Naive thymus-derived CD4-positive, alpha-beta T cell (primary cell): ENCODE data around the gene OR8G5. TPM values are rescaled to one million over a fixed set of nuclear protein-coding genes. Genes with fewer than 3 reads are reported as not detected.
"Not testable (repeated sequence)": the region's sequence is repeated elsewhere in the genome, so short reads cannot be mapped to it uniquely, and the experiment has no call there.

Experiments used
- ATAC-seq: fragments of 150-1000 bp; cut with Tn5 transposase; 2 replicates; pipeline ENCODE4 v1.10.0; 2021; ENCODE audit warnings: mild to moderate bottlenecking, moderate library complexity
- CTCF ChIA-PET: fragments of 350-600 bp; sonication (Branson Sonifier 250); formaldehyde crosslinking; loops from one replicate; lab custom pipeline; 2021; ENCODE audit warnings: antibody characterized with exemption; lab: Charles Lee
- POLR2A ChIA-PET: fragments of 350-600 bp; sonication (Branson Sonifier 250); formaldehyde crosslinking; loops from one replicate; lab custom pipeline; 2021; ENCODE audit warnings: antibody characterized with exemption, inconsistent platforms; lab: Charles Lee
- DNase-seq, 9 donors: peaks; one replicate each; pipeline versions ENCODE4 v3.0.0 to v3.0.0-alpha.2; 2020 to 2022; ENCODE audit warnings: mixed read lengths in 1 of 9
- H3K27ac ChIP-seq: one replicate; pipeline ENCODE4 v1.7.0; 2013; ENCODE audit warnings: mild to moderate bottlenecking, low read depth, low read length, moderate library complexity
- H3K27me3 ChIP-seq, 2 donors: one replicate each; pipeline ENCODE4 v1.7.0; 2013; ENCODE audit warnings: low read length in 2 of 2, mild to moderate bottlenecking in 2 of 2, moderate library complexity in 2 of 2; ENCODE audit not compliant: control insufficient read depth in 2 of 2, insufficient read depth in 2 of 2
- H3K36me3 ChIP-seq, 3 experiments: 1 replicate in 2 of 3; 2 replicates in 1 of 3; pipeline ENCODE4 v1.7.0; 2013; ENCODE audit warnings: low read length in 3 of 3, mild to moderate bottlenecking in 3 of 3, moderate library complexity in 1 of 3; ENCODE audit not compliant: insufficient read depth in 3 of 3, control insufficient read depth in 2 of 3
- H3K4me1 ChIP-seq, 2 donors: one replicate each; pipeline ENCODE4 v1.7.0; 2013; ENCODE audit warnings: low read length in 2 of 2, mild to moderate bottlenecking in 2 of 2, moderate library complexity in 1 of 2; ENCODE audit not compliant: control insufficient read depth in 2 of 2, insufficient read depth in 2 of 2
- H3K4me3 ChIP-seq: 2 replicates; pipeline ENCODE4 v1.7.0; 2013; ENCODE audit warnings: mild to moderate bottlenecking, low read length
- H3K9me3 ChIP-seq, 3 experiments: 1 replicate in 2 of 3; 2 replicates in 1 of 3; pipeline ENCODE4 v1.7.0; 2013; ENCODE audit warnings: low read length in 3 of 3; ENCODE audit not compliant: control insufficient read depth in 2 of 3
- H3K27ac Mint-ChIP-seq, 9 donors: one replicate each; pipeline ENCODE4 v1.8.0; 2020 to 2022; ENCODE audit warnings: mixed read lengths in 9 of 9, mild to moderate bottlenecking in 8 of 9, moderate library complexity in 5 of 9, inconsistent platforms in 2 of 9
- H3K27me3 Mint-ChIP-seq, 5 donors: one replicate each; pipeline ENCODE4 v1.8.0; 2021 to 2022; ENCODE audit warnings: mixed read lengths in 5 of 5, mild to moderate bottlenecking in 1 of 5
- H3K36me3 Mint-ChIP-seq, 5 donors: one replicate each; pipeline ENCODE4 v1.8.0; 2020 to 2022; ENCODE audit warnings: mixed read lengths in 5 of 5, mild to moderate bottlenecking in 3 of 5, inconsistent platforms in 1 of 5
- H3K4me1 Mint-ChIP-seq, 7 donors: one replicate each; pipeline ENCODE4 v1.8.0; 2020 to 2022; ENCODE audit warnings: mixed read lengths in 7 of 7, mild to moderate bottlenecking in 3 of 7, inconsistent platforms in 1 of 7
- H3K4me3 Mint-ChIP-seq, 10 donors: one replicate each; pipeline ENCODE4 v1.8.0; 2020 to 2022; ENCODE audit warnings: mild to moderate bottlenecking in 10 of 10, mixed read lengths in 10 of 10, moderate library complexity in 6 of 10, inconsistent platforms in 2 of 10
- H3K9me3 Mint-ChIP-seq, 11 donors: one replicate each; pipeline ENCODE4 v1.8.0; 2020 to 2022; ENCODE audit warnings: mixed read lengths in 11 of 11, mild to moderate bottlenecking in 4 of 11, inconsistent platforms in 1 of 11, moderate library complexity in 1 of 11
- intact Hi-C, 2 donors: fragments of 100-400 bp; cut with micrococcal nuclease; formaldehyde crosslinking; loops; one replicate each; pipeline ENCODE4 v1.15.1; 2023
- polyA plus RNA-seq, 2 donors: library from polyadenylated mRNA; unstranded; fragments of 300-500 nt; fragmentation: Illumina TruSeq; gene quantifications; one replicate each; pipeline ENCODE4 v1.2.3, GENCODE V29; 2021
- total RNA-seq, 6 experiments: library from RNA in 5 of 6; stranded (reverse) in 5 of 6; gene quantifications; 1 replicate in 5 of 6; 2 replicates in 1 of 6; pipeline ENCODE4 v1.2.3 and lab custom pipeline; 2021 to 2026

The OR8G5 gene
- total and polyA plus RNA-seq, 7 experiments from 2014 or later: not detected

- Histone ChIP-seq H3K4me3 (no peak overlapping the region), H3K27me3 (no peaks in the 10 kb centered on the region), H3K27ac (no peak overlapping the region), H3K9me3 (no peaks in the 10 kb centered on the region), H3K36me3 (no peaks in the 10 kb centered on the region), H3K4me1 (no peaks in the 10 kb centered on the region)
- no peak for ATAC-seq
- CTCF ChIA-PET: no interaction called here
- DNase-seq: no peak
- intact Hi-C loops: no loop called here
- Mint-ChIP-seq H3K36me3 (no peaks in the 10 kb centered on the region), H3K4me3 (no peak overlapping the region), H3K27ac (no peak overlapping the region), H3K27me3 (peaks cover 0 to 13% (median 6%) of the 10 kb centered on the region in 5 donors), H3K9me3 (peaks cover 0 to 6% (median 0%) of the 10 kb centered on the region in 11 donors), H3K4me1 (no peaks in the 10 kb centered on the region)
- POLR2A ChIA-PET: no interaction called here
These were observed 37.0 kb upstream of the OR8G5 start for GRCh38 chr11:124219126-124219525.

DNA sequence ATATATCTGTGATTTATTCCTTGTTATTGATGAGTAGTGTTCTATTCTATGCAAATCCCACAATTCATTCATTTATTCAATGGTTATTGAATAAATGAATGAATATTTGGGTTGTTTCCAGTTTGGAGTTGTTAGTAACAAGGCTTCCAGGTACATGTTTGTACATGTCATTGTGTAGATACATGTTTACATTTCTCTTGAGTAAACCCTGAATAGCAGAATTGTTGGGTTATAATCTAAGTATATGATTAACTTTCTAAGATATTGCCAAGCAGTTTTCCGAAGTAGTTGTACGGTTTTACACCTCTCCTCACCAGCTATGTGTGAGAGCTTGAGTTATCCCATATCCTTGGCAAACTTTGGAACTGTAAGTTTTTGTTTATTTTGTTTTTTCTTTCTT lies 33.8 kb upstream of the OR8G5 start:
- Mint-ChIP-seq H3K4me3 (no peak overlapping the region), H3K4me1 (no peaks in the 10 kb centered on the region), H3K27ac (no peak overlapping the region), H3K9me3 (no peaks in the 10 kb centered on the region), H3K27me3 (peaks cover 4 to 27% (median 13%) of the 10 kb centered on the region in 5 donors), H3K36me3 (no peaks in the 10 kb centered on the region)
- H3K4me1 ChIP-seq: no peaks in the 10 kb centered on the region
- no peak for DNase-seq
- intact Hi-C loops: no loop called here
- POLR2A ChIA-PET: no interaction called here
- no peaks in the 10 kb centered on the region for H3K36me3 ChIP-seq
- H3K27me3 ChIP-seq: no peaks in the 10 kb centered on the region
- H3K9me3 ChIP-seq: no peaks in the 10 kb centered on the region
- H3K4me3 ChIP-seq: no peak overlapping the region
- no peak for ATAC-seq
- no peak overlapping the region for H3K27ac ChIP-seq
- CTCF ChIA-PET: no interaction called here

- H3K27me3 ChIP-seq, H3K4me1 ChIP-seq, H3K4me1 Mint-ChIP-seq, H3K4me3 Mint-ChIP-seq, H3K4me3 ChIP-seq, DNase-seq, H3K36me3 ChIP-seq, POLR2A ChIA-PET, intact Hi-C loops, H3K9me3 Mint-ChIP-seq, H3K27ac Mint-ChIP-seq, CTCF ChIA-PET, H3K9me3 ChIP-seq, H3K36me3 Mint-ChIP-seq, H3K27ac ChIP-seq: not testable (repeated sequence)
- H3K27me3 Mint-ChIP-seq: peaks cover 0 to 36% (median 15%) of the 10 kb centered on the region in 5 donors
- ATAC-seq: peak; percentile 80
These were observed 31.4 kb upstream of the OR8G5 start for GRCh38 chr11:124224618-124225423.

DNA sequence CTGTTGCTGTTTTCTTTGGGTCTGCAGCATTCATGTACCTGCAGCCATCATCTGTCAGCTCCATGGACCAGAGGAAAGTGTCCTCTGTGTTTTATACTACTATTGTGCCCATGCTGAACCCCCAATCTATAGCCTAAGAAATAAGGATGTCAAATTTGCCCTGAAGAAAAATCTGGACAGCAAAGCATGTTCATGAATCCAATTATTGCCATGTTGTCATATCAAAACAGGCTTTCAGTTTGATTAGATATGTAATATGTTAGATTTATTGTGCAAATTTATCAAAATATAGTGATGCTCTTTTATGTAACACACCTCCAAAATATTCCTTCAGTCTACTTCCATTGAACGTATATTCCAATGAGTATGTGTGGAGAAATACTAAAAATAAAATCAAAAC lies 30.7 kb upstream of the OR8G5 start:
- Histone ChIP-seq H3K4me1 (no peaks in the 10 kb centered on the region), H3K9me3 (no peaks in the 10 kb centered on the region), H3K36me3 (no peaks in the 10 kb centered on the region), H3K27me3 (no peaks in the 10 kb centered on the region), H3K27ac (no peak overlapping the region), H3K4me3 (no peak overlapping the region)
- POLR2A ChIA-PET: no interaction called here
- no peaks in the 10 kb centered on the region for H3K4me1 Mint-ChIP-seq
- no peaks in the 10 kb centered on the region for H3K9me3 Mint-ChIP-seq
- H3K36me3 Mint-ChIP-seq: no peaks in the 10 kb centered on the region
- ATAC-seq: no peak
- intact Hi-C loops: no loop called here
- H3K27ac Mint-ChIP-seq: no peak overlapping the region
- peaks cover 0 to 36% (median 15%) of the 10 kb centered on the region in 5 donors for H3K27me3 Mint-ChIP-seq
- DNase-seq: no peak
- CTCF ChIA-PET: no interaction called here
- no peak overlapping the region for H3K4me3 Mint-ChIP-seq

GRCh38 chr11:124233376-124233775 lies 22.8 kb upstream of the OR8G5 start:
- Mint-ChIP-seq H3K27ac (no peak overlapping the region), H3K4me1 (no peaks in the 10 kb centered on the region), H3K4me3 (no peak overlapping the region), H3K36me3 (no peaks in the 10 kb centered on the region), H3K9me3 (peaks cover 0 to 5% (median 0%) of the 10 kb centered on the region in 11 donors), H3K27me3 (peaks cover 0 to 5% (median 1%) of the 10 kb centered on the region in 5 donors)
- no peaks in the 10 kb centered on the region for H3K36me3 ChIP-seq
- no peaks in the 10 kb centered on the region for H3K9me3 ChIP-seq
- ChIA-PET CTCF (no interaction called here), POLR2A (no interaction called here)
- peaks cover 0 to 2% of the 10 kb centered on the region in 2 donors for H3K27me3 ChIP-seq
- no peak for DNase-seq
- intact Hi-C loops: no loop called here
- no peaks in the 10 kb centered on the region for H3K4me1 ChIP-seq
- H3K4me3 ChIP-seq: no peak overlapping the region
- H3K27ac ChIP-seq: no peak overlapping the region
- ATAC-seq: no peak

DNA sequence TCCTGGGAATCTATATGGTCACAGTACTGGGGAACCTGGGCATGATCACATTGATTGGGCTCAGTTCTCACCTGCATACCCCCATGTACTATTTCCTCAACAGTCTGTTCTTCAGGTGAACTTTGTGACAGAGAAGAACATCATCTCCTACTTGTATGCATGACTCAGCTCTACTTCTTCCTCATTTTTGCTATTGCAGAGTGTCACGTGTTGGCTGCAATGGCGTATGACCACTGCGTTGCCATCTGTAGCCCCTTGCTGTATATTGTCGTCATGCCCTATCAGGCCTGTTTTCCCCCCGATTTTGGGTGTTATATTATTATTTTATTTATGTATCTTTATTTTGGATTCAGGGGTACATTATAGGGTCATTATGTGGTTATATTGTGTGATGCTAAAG lies 17.7 kb upstream of the OR8G5 start:
- H3K9me3 ChIP-seq: no peaks in the 10 kb centered on the region
- no peak overlapping the region for H3K4me3 ChIP-seq
- CTCF ChIA-PET: no interaction called here
- H3K4me3 Mint-ChIP-seq: no peak overlapping the region
- no peaks in the 10 kb centered on the region for H3K36me3 ChIP-seq
- H3K27me3 ChIP-seq: no peaks in the 10 kb centered on the region
- peaks cover 0 to 15% (median 9%) of the 10 kb centered on the region in 5 donors for H3K27me3 Mint-ChIP-seq
- POLR2A ChIA-PET: no interaction called here
- no peaks in the 10 kb centered on the region for H3K4me1 Mint-ChIP-seq
- H3K36me3 Mint-ChIP-seq: no peaks in the 10 kb centered on the region
- DNase-seq (no peak), ATAC-seq (no peak)
- intact Hi-C loops: no loop called here
- H3K27ac ChIP-seq: no peak overlapping the region
- H3K9me3 Mint-ChIP-seq: peaks cover 0 to 13% (median 0%) of the 10 kb centered on the region in 11 donors
- H3K4me1 ChIP-seq: no peaks in the 10 kb centered on the region
- no peak overlapping the region for H3K27ac Mint-ChIP-seq
